HepG2 (cell line): ENCODE data around the gene NEURL1B. TPM values are rescaled to one million over a fixed set of nuclear protein-coding genes. Genes with fewer than 3 reads are reported as not detected.

Source experiments
- ATAC-seq: fragments of 200-7000 bp; cut with Tn5 transposase; 3 replicates; pipeline ENCODE4 v1.9.1; 2020; ENCODE audit warnings: mild to moderate bottlenecking, moderate library complexity
- BruUV-seq: library from RNA; stranded (reverse); fragments of 400-500 nt; replicated peaks from 2 replicates; lab custom pipeline; 2021; lab: Mats Ljungman, UMichigan
- CTCF ChIA-PET: fragments of 300-600 bp; formaldehyde crosslinking; extraction: SDS; loops from one replicate; lab custom pipeline; 2021; ENCODE audit warnings: low total read pairs, inconsistent platforms, low intra/inter-chr PET ratio; lab: Yijun Ruan, JAX
- POLR2A ChIA-PET: fragments of 350-600 bp; sonication (Branson Sonifier 250); formaldehyde crosslinking; loops from one replicate; lab custom pipeline; 2020; ENCODE audit warnings: antibody characterized with exemption, inconsistent platforms; lab: Yijun Ruan, JAX
- DNase-seq: peaks from one replicate; pipeline ENCODE4 v3.0.0-alpha.2; 2015; ENCODE audit warnings: low spot score
- FAIRE-seq: peaks from 3 replicates; lab custom pipeline; 2011; peaks lifted over from hg19 to GRCh38; lab: Jason Lieb, UNC
- H2AFZ ChIP-seq: one replicate; pipeline ENCODE4 v1.6.1; 2011; ENCODE audit warnings: low read length, inconsistent platforms
- H3K27ac ChIP-seq: fragments of 300-600 bp; 3 replicates; pipeline ENCODE4 v1.8.0; 2011; ENCODE audit warnings: mixed run types, mild to moderate bottlenecking, mixed read lengths, low read length, inconsistent platforms; ENCODE audit not compliant: insufficient read depth; ENCODE audit errors: extremely low read length
- H3K27me3 ChIP-seq, 2 experiments: fragments of 200-600 bp in 1 of 2; 2 replicates in 1 of 2; 3 replicates in 1 of 2; pipeline versions ENCODE4 v1.6.0 to v1.8.0; 2011; ENCODE audit warnings: low read length in 2 of 2, mild to moderate bottlenecking in 2 of 2, moderate library complexity in 2 of 2, inconsistent platforms in 1 of 2; ENCODE audit not compliant: insufficient read depth in 2 of 2, control insufficient read depth in 1 of 2
- H3K36me3 ChIP-seq, 2 experiments: fragments of 200-600 bp in 1 of 2; replicated peaks in 1 of 2; 2 replicates in 1 of 2; 3 replicates in 1 of 2; pipeline versions ENCODE4 v1.5.1 to v1.8.0; 2011; ENCODE audit warnings: low read length in 2 of 2, inconsistent platforms in 1 of 2; ENCODE audit not compliant: insufficient read depth in 2 of 2, control insufficient read depth in 1 of 2
- H3K4me1 ChIP-seq: 2 replicates; pipeline ENCODE4 v1.5.1; 2012; ENCODE audit warnings: low read length, inconsistent platforms; ENCODE audit not compliant: insufficient read depth
- H3K4me2 ChIP-seq: 2 replicates; pipeline ENCODE4 v1.6.0; 2011; ENCODE audit warnings: low read depth, low read length, inconsistent platforms
- H3K4me3 ChIP-seq, 3 experiments: fragments of 200-600 bp in 1 of 3; sonication (generic), shearing (Covaris generic) in 1 of 3; replicated peaks in 1 of 3; 2 replicates each; pipeline ENCODE4 v1.5.1; 2011 to 2016; ENCODE audit warnings: low read length in 3 of 3, inconsistent platforms in 2 of 3, low read depth in 2 of 3, mild to moderate bottlenecking in 2 of 3, control low read depth in 1 of 3, mixed read lengths in 1 of 3; ENCODE audit not compliant: insufficient read depth in 1 of 3
- H3K79me2 ChIP-seq: one replicate; pipeline ENCODE4 v1.6.1; 2011; ENCODE audit warnings: low read length, inconsistent platforms; ENCODE audit not compliant: insufficient read depth
- H3K9ac ChIP-seq: 2 replicates; pipeline ENCODE4 v1.6.0; 2011; ENCODE audit warnings: mild to moderate bottlenecking, low read depth, low read length, inconsistent platforms; ENCODE audit not compliant: insufficient read depth
- H3K9me3 ChIP-seq: 2 replicates; pipeline ENCODE4 v1.5.1; 2012; ENCODE audit warnings: mild to moderate bottlenecking, low read length
- H4K20me1 ChIP-seq: 2 replicates; pipeline ENCODE4 v1.6.0; 2011; ENCODE audit warnings: inconsistent platforms, mild to moderate bottlenecking, low read length, moderate library complexity; ENCODE audit not compliant: insufficient read depth
- ARID5B ChIP-seq: IDR thresholded peaks from 2 replicates; pipeline ENCODE4 v1.4.0; 2020; ENCODE audit warnings: mild to moderate bottlenecking, missing genetic modification reagents
- ATAD3A ChIP-seq: sonication (generic); formaldehyde crosslinking; IDR thresholded peaks from 2 replicates; pipeline ENCODE4 v1.4.0; 2020; ENCODE audit warnings: missing genetic modification reagents
- ATRX ChIP-seq: sonication (generic); formaldehyde crosslinking; IDR thresholded peaks from 2 replicates; pipeline ENCODE4 v1.4.0; 2020; ENCODE audit warnings: missing genetic modification reagents, borderline replicate concordance
- CBFB ChIP-seq: sonication (generic); formaldehyde crosslinking; IDR thresholded peaks from 2 replicates; pipeline ENCODE4 v1.4.0; 2020; ENCODE audit warnings: missing genetic modification reagents
- CC2D1A ChIP-seq: sonication (generic); formaldehyde crosslinking; IDR thresholded peaks from 2 replicates; pipeline ENCODE4 v1.8.1; 2023; ENCODE audit warnings: mild to moderate bottlenecking, missing genetic modification reagents
- CENPBD1 ChIP-seq: sonication (generic); formaldehyde crosslinking; IDR thresholded peaks from 2 replicates; pipeline ENCODE4 v1.8.0; 2022; ENCODE audit warnings: missing genetic modification reagents, low read depth, mild to moderate bottlenecking, borderline replicate concordance
- DBP ChIP-seq: sonication (generic); formaldehyde crosslinking; IDR thresholded peaks from 2 replicates; pipeline ENCODE4 v1.4.0; 2020; ENCODE audit warnings: missing genetic modification reagents; ENCODE audit errors: not compliant biosample characterization
- GLMP ChIP-seq: sonication (generic); formaldehyde crosslinking; IDR thresholded peaks from 2 replicates; pipeline ENCODE4 v1.9.0; 2021; ENCODE audit warnings: missing genetic modification reagents, mild to moderate bottlenecking, borderline replicate concordance
- KMT2A ChIP-seq: sonication (generic); formaldehyde crosslinking; IDR thresholded peaks from 2 replicates; pipeline ENCODE4 v1.4.0; 2020; ENCODE audit warnings: missing genetic modification reagents
- NFIB ChIP-seq: sonication (generic); formaldehyde crosslinking; IDR thresholded peaks from 2 replicates; pipeline ENCODE4 v1.9.0; 2021; ENCODE audit warnings: missing genetic modification reagents, mild to moderate bottlenecking, borderline replicate concordance
- NR1H2 ChIP-seq: sonication (generic); formaldehyde crosslinking; IDR thresholded peaks from 2 replicates; pipeline ENCODE4 v1.8.1; 2022; ENCODE audit warnings: low read depth, missing genetic modification reagents, borderline replicate concordance
- PBX2 ChIP-seq: IDR thresholded peaks from 2 replicates; pipeline ENCODE4 v1.6.1; 2016; ENCODE audit warnings: control low read depth
- POGZ ChIP-seq: sonication (generic); formaldehyde crosslinking; IDR thresholded peaks from 2 replicates; pipeline ENCODE4 v1.4.0; 2020; ENCODE audit warnings: mild to moderate bottlenecking, missing genetic modification reagents
- ZNF121 ChIP-seq: sonication (generic); formaldehyde crosslinking; IDR thresholded peaks from 2 replicates; pipeline ENCODE4 v1.5.0; 2020; ENCODE audit warnings: mild to moderate bottlenecking, missing genetic modification reagents
- ZNF224 ChIP-seq: sonication (generic); formaldehyde crosslinking; IDR thresholded peaks from 2 replicates; pipeline ENCODE4 v1.5.0; 2020; ENCODE audit warnings: mild to moderate bottlenecking, missing genetic modification reagents
- ZNF703 ChIP-seq: sonication (generic); formaldehyde crosslinking; IDR thresholded peaks from 2 replicates; pipeline ENCODE4 v1.5.1; 2020; ENCODE audit warnings: missing genetic modification reagents, mild to moderate bottlenecking, moderate library complexity, borderline replicate concordance
- ZNF737 ChIP-seq: sonication (generic); formaldehyde crosslinking; IDR thresholded peaks from 2 replicates; pipeline ENCODE4 v1.5.0; 2020; ENCODE audit warnings: missing genetic modification reagents, mild to moderate bottlenecking, borderline replicate concordance
- WGBS: methylation state at CpG from one replicate; pipeline ENCODE4 v1.1.6; 2017; ENCODE audit warnings: low lambda C conversion rate; 5-methylcytosine and 5-hydroxymethylcytosine counted together
- in situ Hi-C: cut with HindIII; loops from 2 replicates; pipeline ENCODE4 v1.10.0; 2017; ENCODE audit warnings: low pct_unique_long_range_greater_than_20kb; ENCODE audit not compliant: extremely low pct_ligation_motif_present
- intact Hi-C: fragments of 100-400 bp; cut with micrococcal nuclease; formaldehyde crosslinking; loops from one replicate; pipeline ENCODE4 v1.10.0; 2022; ENCODE audit not compliant: unreplicated experiment
- polyA plus RNA-seq, 8 experiments: library from polyadenylated mRNA; depleted of rRNA in 3 of 8; stranded (reverse) in 7 of 8; unstranded in 1 of 8; fragments of >200 nt; fragmentation: Illumina TruSeq in 4 of 8; extraction: Trizol in 4 of 8; gene quantifications; 2 replicates each; pipeline versions ENCODE4 v1.2.1 to v1.2.3, GENCODE V29; 2011 to 2016; ENCODE audit warnings: low read depth in 4 of 8, missing spikeins in 1 of 8, mixed read lengths in 1 of 8; ENCODE audit not compliant: insufficient read depth in 1 of 8
- total RNA-seq, 5 experiments: library from RNA; depleted of rRNA; stranded (reverse); fragments of >200 nt; fragmentation: Illumina TruSeq; extraction: Trizol; gene quantifications; 2 replicates each; pipeline ENCODE4 v1.2.3, GENCODE V29; 2016; ENCODE audit warnings: low read depth in 1 of 5

NEURL1B gene
- total and polyA plus RNA-seq, 2 of the 13 experiments (the other 11 are each of a cell fraction or from before 2014, with no cell fraction given): 0.09 to 0.13 TPM

GRCh38 chr5:172736508-172737135 lies 95.6 kb downstream of the NEURL1B start:
- BruUV-seq: no TSS peak
- CTCF ChIA-PET: no interaction called here
- FAIRE-seq (no peak), ATAC-seq (no peak), DNase-seq (no peak)
- Histone ChIP-seq H3K9ac (peak overlapping the region; percentile 56; the same call in 1 of the 2 replicates), H3K27me3 (no peaks in the 10 kb centered on the region; a peak in 1 of 5 replicates), H3K36me3 (no peaks in the 10 kb centered on the region), H3K4me1 (peaks cover 69% of the 10 kb centered on the region), H3K4me2 (peak overlapping the region; percentile 83), H4K20me1 (no peaks in the 10 kb centered on the region), H2AFZ (peak overlapping the region; percentile 23), H3K79me2 (no peaks in the 10 kb centered on the region), H3K4me3 (peak overlapping the region in 2 of 3 experiments; percentile 3 to 60; a peak in 3 of 6 replicates), H3K27ac (no peak overlapping the region), H3K9me3 (no peaks in the 10 kb centered on the region)
- intact Hi-C loops: no loop called here
- in situ Hi-C loops: no loop called here
- POLR2A ChIA-PET: interaction anchor here (1.1 kb wide), 1 partner anchor 34 kb away, joined by 6 read pairs; the partner anchor contains the start of gene DUSP1
- 28% methylated on average over 11 of the region's 11 CpGs for WGBS
- TF ChIP-seq ATAD3A (CRISPR knock-in tag) (no peak), KMT2A (no peak), GLMP (CRISPR knock-in tag) (no peak), DBP (no peak), ARID5B (CRISPR knock-in tag) (0 out of 2 replicates have a peak, but pooled peaks have one; percentile 3), ZNF737 (CRISPR knock-in tag) (no peak), CC2D1A (CRISPR knock-in tag) (no peak), CENPBD1 (no peak), NFIB (CRISPR knock-in tag) (no peak), ATRX (CRISPR knock-in tag) (no peak), NR1H2 (CRISPR knock-in tag) (no peak), ZNF224 (CRISPR knock-in tag) (no peak), ZNF703 (CRISPR knock-in tag) (no peak), ZNF121 (CRISPR knock-in tag) (no peak), POGZ (CRISPR knock-in tag) (peak; percentile 32; the same call in 1 of the 2 replicates), CBFB (CRISPR knock-in tag) (no peak), PBX2 (no peak)
